Skeletal muscle satellite cell (primary cell): ENCODE measurements around the gene KCNF1.

Source experiments
- H3K27me3 ChIP-seq: 2 replicates; pipeline ENCODE4 v1.7.0; 2013; ENCODE audit warnings: low read length; ENCODE audit not compliant: control insufficient read depth, insufficient read depth
- H3K36me3 ChIP-seq: 2 replicates; pipeline ENCODE4 v1.7.0; 2013; ENCODE audit warnings: mild to moderate bottlenecking, control low read depth, low read length; ENCODE audit not compliant: insufficient read depth
- H3K4me1 ChIP-seq: 2 replicates; pipeline ENCODE4 v1.7.0; 2013; ENCODE audit warnings: low read length; ENCODE audit not compliant: control insufficient read depth, insufficient read depth
- H3K4me2 ChIP-seq: 2 replicates; pipeline ENCODE4 v1.7.0; 2013; ENCODE audit warnings: mild to moderate bottlenecking, low read length
- H3K4me3 ChIP-seq: 2 replicates; pipeline ENCODE4 v1.7.0; 2013; ENCODE audit warnings: low read length
- H3K9ac ChIP-seq: 2 replicates; pipeline ENCODE4 v1.7.0; 2013; ENCODE audit warnings: mild to moderate bottlenecking, low read depth, low read length, moderate library complexity
- H3K9me3 ChIP-seq: replicated peaks from 2 replicates; pipeline ENCODE4 v1.7.0; 2013; ENCODE audit warnings: mild to moderate bottlenecking, control low read depth, low read length

The KCNF1 gene

DNA sequence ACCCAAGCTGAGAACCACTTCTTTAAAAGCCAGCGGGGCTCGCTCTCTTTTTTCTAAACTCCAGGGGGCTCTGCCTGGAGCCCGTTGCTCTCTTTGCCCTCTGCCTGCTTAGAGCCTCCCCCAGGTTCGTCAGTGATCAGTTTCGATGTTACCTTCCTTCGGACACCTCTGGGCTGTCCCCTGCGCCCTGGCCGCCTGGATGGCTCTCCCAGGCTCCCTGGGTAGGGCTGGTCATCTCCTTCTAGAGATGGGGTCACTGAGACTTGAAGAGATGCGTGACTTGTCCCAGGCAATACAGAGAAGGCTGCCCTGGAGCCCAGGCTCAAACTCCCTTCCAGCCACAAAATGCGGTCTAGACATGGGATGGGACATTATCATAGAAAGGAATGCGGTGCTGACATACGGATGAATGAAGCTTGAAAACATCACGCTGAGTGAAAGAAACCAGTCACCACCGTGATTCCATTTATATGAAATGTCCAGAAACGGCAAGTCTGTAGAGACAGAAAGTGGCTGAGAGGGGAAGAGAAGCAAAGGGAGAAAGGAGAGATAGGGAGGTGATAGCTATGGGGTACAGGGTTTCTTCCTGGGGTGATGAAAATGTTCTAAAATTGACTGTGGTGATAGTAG lies 14.6 kb downstream of the KCNF1 start:
- H3K27me3 ChIP-seq, result peaks cover 84% of the 10 kb centered on the region
- no peak overlapping the region for H3K4me2 ChIP-seq
- no peaks in the 10 kb centered on the region for H3K36me3 ChIP-seq
- peaks cover 4% of the 10 kb centered on the region for H3K4me1 ChIP-seq
- H3K9ac ChIP-seq, result no peak overlapping the region
- no peak overlapping the region for H3K4me3 ChIP-seq
- H3K9me3 ChIP-seq, result no peaks in the 10 kb centered on the region

GRCh38 chr2:10930721-10931516 lies 19.2 kb downstream of the KCNF1 start:
- Histone ChIP-seq H3K4me1 (peaks cover 46% of the 10 kb centered on the region), H3K9ac (no peak overlapping the region), H3K27me3 (peaks cover 42% of the 10 kb centered on the region), H3K36me3 (no peaks in the 10 kb centered on the region), H3K9me3 (no peaks in the 10 kb centered on the region), H3K4me2 (no peak overlapping the region), H3K4me3 (no peak overlapping the region)

GRCh38 chr2:10931710-10932255 lies 20.0 kb downstream of the KCNF1 start:
- Histone ChIP-seq H3K4me1 (peaks cover 52% of the 10 kb centered on the region), H3K27me3 (peaks cover 34% of the 10 kb centered on the region), H3K36me3 (no peaks in the 10 kb centered on the region), H3K4me2 (peak overlapping the region; percentile 24), H3K9ac (no peak overlapping the region), H3K4me3 (no peak overlapping the region), H3K9me3 (no peaks in the 10 kb centered on the region)

GRCh38 chr2:10932345-10933151 lies 20.8 kb downstream of the KCNF1 start:
- Histone ChIP-seq H3K9me3 (no peaks in the 10 kb centered on the region), H3K36me3 (no peaks in the 10 kb centered on the region), H3K9ac (peak overlapping the region; percentile 38), H3K4me3 (no peak overlapping the region), H3K27me3 (peaks cover 26% of the 10 kb centered on the region), H3K4me1 (peaks cover 60% of the 10 kb centered on the region), H3K4me2 (peak overlapping the region; percentile 24)

- Histone ChIP-seq H3K36me3 (no peaks in the 10 kb centered on the region), H3K9ac (no peak overlapping the region), H3K4me1 (peaks cover 60% of the 10 kb centered on the region), H3K4me3 (no peak overlapping the region), H3K27me3 (peaks cover 17% of the 10 kb centered on the region), H3K4me2 (no peak overlapping the region), H3K9me3 (no peaks in the 10 kb centered on the region)
Observed at GRCh38 chr2:10933700-10934225, 22.0 kb downstream of the KCNF1 start.

GRCh38 chr2:10934308-10934978 lies 22.7 kb downstream of the KCNF1 start:
- H3K36me3 ChIP-seq, result no peaks in the 10 kb centered on the region
- no peak overlapping the region for H3K4me3 ChIP-seq
- H3K4me1 ChIP-seq, result peaks cover 60% of the 10 kb centered on the region
- no peak overlapping the region for H3K9ac ChIP-seq
- peaks cover 10% of the 10 kb centered on the region for H3K27me3 ChIP-seq
- H3K9me3 ChIP-seq, result peaks cover 5% of the 10 kb centered on the region
- no peak overlapping the region for H3K4me2 ChIP-seq

DNA sequence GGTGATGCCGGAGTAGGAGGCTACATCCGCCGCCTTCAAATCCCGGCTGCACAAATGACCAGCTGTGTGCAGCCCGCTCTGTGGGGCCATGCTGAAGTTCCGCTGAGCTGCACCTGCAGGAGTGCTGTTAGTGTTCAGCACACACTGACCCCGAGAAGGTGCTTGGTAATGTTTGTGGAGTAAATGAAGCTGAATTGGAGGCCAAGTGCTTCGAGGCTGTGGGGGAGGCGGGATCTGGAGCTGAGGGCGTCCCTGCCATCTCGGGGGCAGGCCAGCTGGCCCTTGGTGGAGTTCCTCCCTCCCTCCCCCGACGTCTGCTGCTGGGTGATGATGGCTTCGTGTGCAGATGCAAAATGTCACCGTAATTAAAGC lies 23.2 kb downstream of the KCNF1 start:
- no peak overlapping the region for H3K4me3 ChIP-seq
- peak overlapping the region; percentile 39 for H3K9ac ChIP-seq
- H3K4me1 ChIP-seq, result peaks cover 60% of the 10 kb centered on the region

GRCh38 chr2:10935366-10935918 lies 23.7 kb downstream of the KCNF1 start:
- no peak overlapping the region for H3K4me2 ChIP-seq
- H3K9ac ChIP-seq, result peak overlapping the region; percentile 39
- no peaks in the 10 kb centered on the region for H3K36me3 ChIP-seq
- peaks cover 60% of the 10 kb centered on the region for H3K4me1 ChIP-seq
- H3K27me3 ChIP-seq, result peaks cover 2% of the 10 kb centered on the region
- H3K4me3 ChIP-seq, result no peak overlapping the region
- H3K9me3 ChIP-seq, result peaks cover 5% of the 10 kb centered on the region

More for the DNA sequence above, 23.2 kb downstream of the KCNF1 start:
- Histone ChIP-seq H3K36me3 (no peaks in the 10 kb centered on the region), H3K27me3 (peaks cover 5% of the 10 kb centered on the region), H3K4me2 (no peak overlapping the region), H3K9me3 (peaks cover 5% of the 10 kb centered on the region)

GRCh38 chr2:10935953-10936942 lies 24.5 kb downstream of the KCNF1 start:
- peak overlapping the region; percentile 66 for H3K9ac ChIP-seq
- peaks cover 5% of the 10 kb centered on the region for H3K9me3 ChIP-seq
- H3K4me3 ChIP-seq, result peak overlapping the region; percentile 23
- H3K4me1 ChIP-seq, result peaks cover 61% of the 10 kb centered on the region
- H3K36me3 ChIP-seq, result no peaks in the 10 kb centered on the region
- H3K27me3 ChIP-seq, result peaks cover 4% of the 10 kb centered on the region
- peak overlapping the region; percentile 62 for H3K4me2 ChIP-seq

- no peak overlapping the region for H3K4me3 ChIP-seq
- H3K9me3 ChIP-seq, result peaks cover 5% of the 10 kb centered on the region
- H3K4me1 ChIP-seq, result peaks cover 35% of the 10 kb centered on the region
- no peak overlapping the region for H3K4me2 ChIP-seq
- H3K36me3 ChIP-seq, result no peaks in the 10 kb centered on the region
- H3K9ac ChIP-seq, result no peak overlapping the region
- peaks cover 15% of the 10 kb centered on the region for H3K27me3 ChIP-seq
Observed at GRCh38 chr2:10939058-10939457, 27.3 kb downstream of the KCNF1 start.
